B cell (primary cell): ENCODE data around the gene TRAF4.

Experiments used
- CTCF ChIP-seq: fragments of 200-600 bp; IDR thresholded peaks from one replicate; pipeline ENCODE4 v1.8.0; 2022; ENCODE audit warnings: antibody characterized with exemption, mild to moderate bottlenecking
- EZH2 ChIP-seq: IDR thresholded peaks from 2 replicates; pipeline ENCODE4 v1.6.1; 2012; ENCODE audit warnings: borderline replicate concordance, low read depth, mild to moderate bottlenecking, moderate library complexity, low read length; ENCODE audit not compliant: insufficient read depth, poor library complexity, severe bottlenecking

- TF ChIP-seq CTCF (no peak), EZH2 (no peak)
Measured at GRCh38 chr17:28700830-28701492, 42.9 kb upstream of the TRAF4 start.
